Activated CD4-positive, alpha-beta T cell treated with anti-CD3 and anti-CD28 coated beads for 24 hours (primary cell): ENCODE data around the gene SLC25A30.
A peak's percentile ranks its signal among the peaks of the same experiment; 100 is the strongest.

Experiments
- DNase-seq, 2 donors: peaks; one replicate each; pipeline ENCODE4 v3.0.0-alpha.2; 2020; ENCODE audit warnings: low read depth in 2 of 2

SLC25A30 gene

GRCh38 chr13:45417790-45418534 is at the start of gene SLC25A30:
SLC25A30 (minus strand) TSS chr13:45418373; CDS start chr13:45411425, 6,948 bp downstream.
- peak; percentile 88 to 89 for DNase-seq

- no peak for DNase-seq
Observed at GRCh38 chr13:45466359-45466758, 48.2 kb upstream of the SLC25A30 start.

- peak; percentile 91 to 92 for DNase-seq
Observed at GRCh38 chr13:45464687-45465453, 46.7 kb upstream of the SLC25A30 start, which contains the start of gene COG3. COG3 (plus strand) TSS chr13:45464939; CDS start chr13:45465037, 98 bp downstream.

- no peak for DNase-seq
Observed at GRCh38 chr13:45464141-45464686, 46.0 kb upstream of the SLC25A30 start.

- no peak for DNase-seq
Observed at GRCh38 chr13:45456196-45456972, 38.2 kb upstream of the SLC25A30 start.

- DNase-seq, result no peak
Observed at GRCh38 chr13:45454204-45454603, 36.0 kb upstream of the SLC25A30 start.

GRCh38 chr13:45451282-45451681 is 33.1 kb upstream of the SLC25A30 start:
- DNase-seq, result no peak

- no peak for DNase-seq
Observed at GRCh38 chr13:45448965-45449559, 30.9 kb upstream of the SLC25A30 start.

- no peak for DNase-seq
Observed at GRCh38 chr13:45447050-45447661, 29.0 kb upstream of the SLC25A30 start.

- DNase-seq, result no peak
Observed at GRCh38 chr13:45446181-45446580, 28.0 kb upstream of the SLC25A30 start.

- no peak for DNase-seq
Observed at GRCh38 chr13:45445053-45445452, 26.9 kb upstream of the SLC25A30 start.

GRCh38 chr13:45441633-45442032 is 23.5 kb upstream of the SLC25A30 start:
- DNase-seq, result no peak

GRCh38 chr13:45439781-45440462 is 21.7 kb upstream of the SLC25A30 start:
- DNase-seq, result no peak

GRCh38 chr13:45439008-45439407 is 20.8 kb upstream of the SLC25A30 start:
- no peak for DNase-seq

- DNase-seq, result no peak
Observed at GRCh38 chr13:45437947-45438346, 19.8 kb upstream of the SLC25A30 start.

- DNase-seq, result no peak
Observed at GRCh38 chr13:45436953-45437352, 18.8 kb upstream of the SLC25A30 start.

- DNase-seq, result no peak
Observed at GRCh38 chr13:45436332-45436731, 18.2 kb upstream of the SLC25A30 start.

GRCh38 chr13:45434556-45435371 is 16.6 kb upstream of the SLC25A30 start:
- DNase-seq, result no peak

GRCh38 chr13:45433381-45433790 is 15.2 kb upstream of the SLC25A30 start:
- DNase-seq, result no peak
